K562 (cell line): ENCODE data around the gene MTTP. TPM values are rescaled to one million over a fixed set of nuclear protein-coding genes. Genes with fewer than 3 reads are reported as not detected.

Experiments
- FIP1L1 ChIP-seq: fragments of 200-400 bp; formaldehyde crosslinking; IDR thresholded peaks from 2 replicates; pipeline ENCODE4 v1.6.1; 2018; ENCODE audit warnings: mild to moderate bottlenecking, low read depth, low read length; ENCODE audit not compliant: poor library complexity, severe bottlenecking
- KLF1 ChIP-seq: fragments of 450-650 bp; IDR thresholded peaks from 2 replicates; pipeline ENCODE4 v1.6.1; 2016; ENCODE audit warnings: missing genetic modification characterization, missing compliant biosample characterization
- KLF13 ChIP-seq: fragments of 450-650 bp; IDR thresholded peaks from 2 replicates; pipeline ENCODE4 v1.6.1; 2016; ENCODE audit warnings: missing genetic modification characterization, low read depth, mild to moderate bottlenecking, missing compliant biosample characterization, moderate library complexity, borderline replicate concordance
- MED1 ChIP-seq: sonication (generic); formaldehyde crosslinking; IDR thresholded peaks from 2 replicates; pipeline ENCODE4 v1.8.1; 2023; ENCODE audit warnings: missing genetic modification reagents, borderline replicate concordance
- MIER1 ChIP-seq: fragments of 450-650 bp; IDR thresholded peaks from 2 replicates; pipeline ENCODE4 v1.6.1; 2016; ENCODE audit warnings: antibody characterized with exemption, mild to moderate bottlenecking, low read depth
- NFRKB ChIP-seq: fragments of 450-650 bp; IDR thresholded peaks from 2 replicates; pipeline ENCODE4 v1.6.1; 2016; ENCODE audit warnings: low read depth
- XRCC3 ChIP-seq: fragments of 450-650 bp; IDR thresholded peaks from 2 replicates; pipeline ENCODE4 v1.6.1; 2017; ENCODE audit warnings: mild to moderate bottlenecking, moderate library complexity
- polyA plus RNA-seq, 8 experiments: library from polyadenylated mRNA; depleted of rRNA in 4 of 8; stranded (reverse) in 5 of 8; unstranded in 3 of 8; fragments of >200 nt; fragmentation: Nextera tagmentation in 2 of 8; fragmentation: Illumina TruSeq in 1 of 8; extraction: Ambion mirVana in 2 of 8; extraction: Trizol in 1 of 8; gene quantifications; 2 replicates each; pipeline versions ENCODE4 v1.2.1 to v1.2.3, GENCODE V29; 2011 to 2014; ENCODE audit warnings: inconsistent platforms in 1 of 8, missing spikeins in 1 of 8
- total RNA-seq, 7 experiments: library from RNA; depleted of rRNA in 6 of 7; stranded (reverse); fragments of >200 nt in 6 of 7; fragmentation: Illumina TruSeq in 2 of 7; extraction: Trizol in 2 of 7; gene quantifications; 2 replicates each; pipeline versions ENCODE4 v1.2.1 to v1.2.3, GENCODE V29; 2011 to 2021; ENCODE audit warnings: low replicate concordance in 1 of 7
- TF ChIP-seq, protein P1 (sequence below): sonication (generic); formaldehyde crosslinking; IDR thresholded peaks from 2 replicates; pipeline ENCODE4 v1.8.0; 2022; ENCODE audit warnings: mild to moderate bottlenecking, missing genetic modification reagents
- TF ChIP-seq, protein P2 (sequence below), 2 experiments: fragments of 450-650 bp in 1 of 2; sonication (generic) in 1 of 2; formaldehyde crosslinking in 1 of 2; IDR thresholded peaks; 2 replicates each; pipeline versions ENCODE4 v1.7.1 to v1.9.0; 2016 to 2022; ENCODE audit warnings: inconsistent platforms in 1 of 2, mild to moderate bottlenecking in 1 of 2, missing genetic modification reagents in 1 of 2
- TF ChIP-seq, protein P3 (sequence below): conservative IDR thresholded peaks from 2 replicates; pipeline ENCODE4 v1.6.1; 2011; ENCODE audit warnings: low read depth, mild to moderate bottlenecking, low read length; ENCODE audit not compliant: control insufficient read depth
- TF ChIP-seq, protein P4 (sequence below), 2 experiments: IDR thresholded peaks in 1 of 2; conservative IDR thresholded peaks in 1 of 2; 2 replicates each; pipeline ENCODE4 v1.6.1; 2016; ENCODE audit warnings: low read depth in 2 of 2, mild to moderate bottlenecking in 1 of 2, missing compliant biosample characterization in 1 of 2, missing genetic modification characterization in 1 of 2, moderate library complexity in 1 of 2

The MTTP gene
- total and polyA plus RNA-seq, 9 of the 15 experiments (the other 6 are each of a cell fraction or from before 2014, with no cell fraction given) = 0.01 to 0.29 (median 0.04) TPM; not detected in 2

DNA sequence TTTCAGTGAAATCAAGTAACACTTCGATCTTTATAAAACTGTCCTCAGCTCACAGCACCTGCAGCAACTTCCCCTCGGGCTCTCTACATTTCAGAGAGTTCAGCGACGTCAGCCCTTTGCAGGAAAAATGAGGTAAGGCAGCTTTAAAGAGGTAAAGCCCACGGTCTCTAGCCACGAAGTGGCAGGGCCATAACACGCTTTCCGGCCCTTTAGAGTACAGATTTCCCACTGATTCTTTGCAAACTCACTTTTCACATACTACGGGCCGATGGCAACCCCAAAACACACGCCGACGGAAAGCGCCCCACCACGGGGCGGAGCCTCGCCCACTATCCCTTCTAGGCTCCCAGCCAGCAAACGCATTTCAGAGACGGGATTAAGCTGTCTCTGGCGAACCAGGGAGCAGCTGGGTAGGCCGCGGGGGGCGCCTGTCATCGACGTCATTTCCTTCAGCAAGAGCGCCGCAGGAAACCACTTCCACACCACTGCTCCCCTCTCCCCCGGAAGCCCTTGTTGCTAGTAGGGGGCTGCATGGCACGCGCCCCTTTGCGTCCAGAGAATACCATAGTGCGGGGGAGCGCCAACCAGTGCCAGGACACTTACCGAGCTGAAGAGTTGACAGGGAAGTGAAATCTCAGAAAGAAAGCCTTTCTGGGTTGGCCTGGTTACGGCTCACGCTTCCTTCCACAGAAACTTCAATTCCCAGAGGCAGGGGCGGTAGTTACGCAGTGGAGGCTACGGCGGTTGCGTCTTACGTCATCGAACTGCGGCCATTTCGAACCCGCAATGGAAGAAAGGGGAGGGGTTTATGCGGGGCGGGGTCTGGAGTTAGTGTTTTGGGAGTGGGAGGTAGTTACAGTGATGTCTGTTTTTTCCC is 11.1 kb upstream of the MTTP start, which contains the start of gene TRMT10A (continued):
- TF ChIP-seq NFRKB = 0 out of 2 replicates have a peak, but pooled peaks have one; percentile 52
- no peak for TF ChIP-seq MIER1
- no peak for TF ChIP-seq FIP1L1
- TF ChIP-seq, protein P1, sequence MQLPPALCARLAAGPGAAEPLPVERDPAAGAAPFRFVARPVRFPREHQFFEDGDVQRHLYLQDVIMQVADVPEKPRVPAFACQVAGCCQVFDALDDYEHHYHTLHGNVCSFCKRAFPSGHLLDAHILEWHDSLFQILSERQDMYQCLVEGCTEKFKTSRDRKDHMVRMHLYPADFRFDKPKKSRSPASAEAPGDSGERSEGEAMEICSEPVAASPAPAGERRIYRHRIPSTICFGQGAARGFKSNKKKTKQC (CRISPR knock-in tag) = 0 out of 2 replicates have a peak, but pooled peaks have one; percentile 18
- TF ChIP-seq, protein P2, sequence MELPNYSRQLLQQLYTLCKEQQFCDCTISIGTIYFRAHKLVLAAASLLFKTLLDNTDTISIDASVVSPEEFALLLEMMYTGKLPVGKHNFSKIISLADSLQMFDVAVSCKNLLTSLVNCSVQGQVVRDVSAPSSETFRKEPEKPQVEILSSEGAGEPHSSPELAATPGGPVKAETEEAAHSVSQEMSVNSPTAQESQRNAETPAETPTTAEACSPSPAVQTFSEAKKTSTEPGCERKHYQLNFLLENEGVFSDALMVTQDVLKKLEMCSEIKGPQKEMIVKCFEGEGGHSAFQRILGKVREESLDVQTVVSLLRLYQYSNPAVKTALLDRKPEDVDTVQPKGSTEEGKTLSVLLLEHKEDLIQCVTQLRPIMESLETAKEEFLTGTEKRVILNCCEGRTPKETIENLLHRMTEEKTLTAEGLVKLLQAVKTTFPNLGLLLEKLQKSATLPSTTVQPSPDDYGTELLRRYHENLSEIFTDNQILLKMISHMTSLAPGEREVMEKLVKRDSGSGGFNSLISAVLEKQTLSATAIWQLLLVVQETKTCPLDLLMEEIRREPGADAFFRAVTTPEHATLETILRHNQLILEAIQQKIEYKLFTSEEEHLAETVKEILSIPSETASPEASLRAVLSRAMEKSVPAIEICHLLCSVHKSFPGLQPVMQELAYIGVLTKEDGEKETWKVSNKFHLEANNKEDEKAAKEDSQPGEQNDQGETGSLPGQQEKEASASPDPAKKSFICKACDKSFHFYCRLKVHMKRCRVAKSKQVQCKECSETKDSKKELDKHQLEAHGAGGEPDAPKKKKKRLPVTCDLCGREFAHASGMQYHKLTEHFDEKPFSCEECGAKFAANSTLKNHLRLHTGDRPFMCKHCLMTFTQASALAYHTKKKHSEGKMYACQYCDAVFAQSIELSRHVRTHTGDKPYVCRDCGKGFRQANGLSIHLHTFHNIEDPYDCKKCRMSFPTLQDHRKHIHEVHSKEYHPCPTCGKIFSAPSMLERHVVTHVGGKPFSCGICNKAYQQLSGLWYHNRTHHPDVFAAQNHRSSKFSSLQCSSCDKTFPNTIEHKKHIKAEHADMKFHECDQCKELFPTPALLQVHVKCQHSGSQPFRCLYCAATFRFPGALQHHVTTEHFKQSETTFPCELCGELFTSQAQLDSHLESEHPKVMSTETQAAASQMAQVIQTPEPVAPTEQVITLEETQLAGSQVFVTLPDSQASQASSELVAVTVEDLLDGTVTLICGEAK (IDR thresholded peaks at IDR 0.05) = peak; percentile 96
- TF ChIP-seq, protein P2 (CRISPR knock-in tag; IDR thresholded peaks at IDR 0.05) = no peak
- TF ChIP-seq, protein P3, sequence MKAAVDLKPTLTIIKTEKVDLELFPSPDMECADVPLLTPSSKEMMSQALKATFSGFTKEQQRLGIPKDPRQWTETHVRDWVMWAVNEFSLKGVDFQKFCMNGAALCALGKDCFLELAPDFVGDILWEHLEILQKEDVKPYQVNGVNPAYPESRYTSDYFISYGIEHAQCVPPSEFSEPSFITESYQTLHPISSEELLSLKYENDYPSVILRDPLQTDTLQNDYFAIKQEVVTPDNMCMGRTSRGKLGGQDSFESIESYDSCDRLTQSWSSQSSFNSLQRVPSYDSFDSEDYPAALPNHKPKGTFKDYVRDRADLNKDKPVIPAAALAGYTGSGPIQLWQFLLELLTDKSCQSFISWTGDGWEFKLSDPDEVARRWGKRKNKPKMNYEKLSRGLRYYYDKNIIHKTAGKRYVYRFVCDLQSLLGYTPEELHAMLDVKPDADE = peak; percentile 63
- TF ChIP-seq KLF13 (tag) = no peak
- no peak for TF ChIP-seq XRCC3
- TF ChIP-seq, protein P4, sequence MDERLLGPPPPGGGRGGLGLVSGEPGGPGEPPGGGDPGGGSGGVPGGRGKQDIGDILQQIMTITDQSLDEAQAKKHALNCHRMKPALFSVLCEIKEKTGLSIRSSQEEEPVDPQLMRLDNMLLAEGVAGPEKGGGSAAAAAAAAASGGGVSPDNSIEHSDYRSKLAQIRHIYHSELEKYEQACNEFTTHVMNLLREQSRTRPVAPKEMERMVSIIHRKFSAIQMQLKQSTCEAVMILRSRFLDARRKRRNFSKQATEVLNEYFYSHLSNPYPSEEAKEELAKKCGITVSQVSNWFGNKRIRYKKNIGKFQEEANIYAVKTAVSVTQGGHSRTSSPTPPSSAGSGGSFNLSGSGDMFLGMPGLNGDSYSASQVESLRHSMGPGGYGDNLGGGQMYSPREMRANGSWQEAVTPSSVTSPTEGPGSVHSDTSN (CRISPR knock-in tag; IDR thresholded peaks at IDR 0.05; ENCODE audit: low read depth) = no peak
- TF ChIP-seq, protein P4 (tag; conservative IDR thresholded peaks at IDR 0.05; ENCODE audit: low read depth) = peak; percentile 71
- TF ChIP-seq MED1 = no peak
- TF ChIP-seq KLF1 (tag) = no peak
